Endodermal cell (in vitro differentiated cells): ENCODE data around the gene FHL1. TPM values are rescaled to one million over a fixed set of nuclear protein-coding genes. Genes with fewer than 3 reads are reported as not detected.

Experiments
- DNase-seq: peaks from one replicate; pipeline ENCODE4 v3.0.0-alpha.2; 2017
- H3K27ac ChIP-seq: 2 replicates; pipeline ENCODE4 v1.5.1; 2013; ENCODE audit warnings: mild to moderate bottlenecking, low read depth, low read length, moderate library complexity
- H3K27me3 ChIP-seq: 2 replicates; pipeline ENCODE4 v1.6.1; 2013; ENCODE audit warnings: mild to moderate bottlenecking, low read length, moderate library complexity; ENCODE audit not compliant: insufficient read depth, control insufficient read depth, poor library complexity, severe bottlenecking
- H3K36me3 ChIP-seq: 2 replicates; pipeline ENCODE4 v1.7.0; 2013; ENCODE audit warnings: mild to moderate bottlenecking, low read length, moderate library complexity; ENCODE audit not compliant: control insufficient read depth, insufficient read depth
- H3K4me1 ChIP-seq: one replicate; pipeline ENCODE4 v1.7.0; 2013; ENCODE audit warnings: low read length; ENCODE audit not compliant: control insufficient read depth, insufficient read depth
- H3K4me3 ChIP-seq: 2 replicates; pipeline ENCODE4 v1.5.1; 2013; ENCODE audit warnings: mild to moderate bottlenecking, low read length, moderate library complexity
- H3K9ac ChIP-seq: 2 replicates; pipeline ENCODE4 v1.6.1; 2013; ENCODE audit warnings: mild to moderate bottlenecking, low read length, moderate library complexity; ENCODE audit not compliant: poor library complexity, severe bottlenecking; ENCODE audit errors: extremely low read depth
- H3K9me3 ChIP-seq: 2 replicates; pipeline ENCODE4 v1.6.1; 2013; ENCODE audit warnings: mild to moderate bottlenecking, low read length, moderate library complexity; ENCODE audit not compliant: control insufficient read depth
- H3K27ac Mint-ChIP-seq: 2 replicates; pipeline ENCODE4 v1.8.0; 2020; ENCODE audit warnings: mixed read lengths
- H3K27me3 Mint-ChIP-seq: 2 replicates; pipeline ENCODE4 v1.8.0; 2021; ENCODE audit warnings: mild to moderate bottlenecking, mixed read lengths; ENCODE audit not compliant: insufficient read depth
- H3K36me3 Mint-ChIP-seq: 2 replicates; pipeline ENCODE4 v1.8.0; 2020; ENCODE audit warnings: low read depth, mixed read lengths
- H3K4me1 Mint-ChIP-seq: 2 replicates; pipeline ENCODE4 v1.8.0; 2020; ENCODE audit warnings: mixed read lengths
- H3K4me3 Mint-ChIP-seq: 2 replicates; pipeline ENCODE4 v1.8.0; 2020; ENCODE audit warnings: mild to moderate bottlenecking, moderate library complexity, mixed read lengths
- H3K9me3 Mint-ChIP-seq: 2 replicates; pipeline ENCODE4 v1.8.0; 2020; ENCODE audit warnings: mild to moderate bottlenecking, mixed read lengths
- CTCF ChIP-seq: fragments of 200-600 bp; sonication (generic); conservative IDR thresholded peaks from 2 replicates; pipeline ENCODE4 v1.5.0; 2021; ENCODE audit warnings: antibody characterized with exemption, mild to moderate bottlenecking
- WGBS, 2 experiments: methylation state at CpG; one replicate each; pipeline versions ENCODE4 v1.1.5 to v1.1.7; 2013; ENCODE audit warnings: missing lambda C conversion rate in 2 of 2, mixed read lengths in 1 of 2; ENCODE audit not compliant: insufficient coverage in 1 of 2, insufficient read length in 1 of 2; 5-methylcytosine and 5-hydroxymethylcytosine counted together
- total RNA-seq, 2 donors: library from RNA; stranded (reverse); fragmentation: NEBNext Ultra II Directional in 1 of 2; extraction: Animal tissue kit (Norgen Biotek cat#: 25700) in 1 of 2; gene quantifications; 2 replicates in 1 of 2; 3 replicates in 1 of 2; pipeline ENCODE4 v1.2.1, GENCODE V29; 2021

Gene FHL1
- total RNA-seq, 2 donors from 2014 or later: 3.7 to 19.3 TPM

DNA sequence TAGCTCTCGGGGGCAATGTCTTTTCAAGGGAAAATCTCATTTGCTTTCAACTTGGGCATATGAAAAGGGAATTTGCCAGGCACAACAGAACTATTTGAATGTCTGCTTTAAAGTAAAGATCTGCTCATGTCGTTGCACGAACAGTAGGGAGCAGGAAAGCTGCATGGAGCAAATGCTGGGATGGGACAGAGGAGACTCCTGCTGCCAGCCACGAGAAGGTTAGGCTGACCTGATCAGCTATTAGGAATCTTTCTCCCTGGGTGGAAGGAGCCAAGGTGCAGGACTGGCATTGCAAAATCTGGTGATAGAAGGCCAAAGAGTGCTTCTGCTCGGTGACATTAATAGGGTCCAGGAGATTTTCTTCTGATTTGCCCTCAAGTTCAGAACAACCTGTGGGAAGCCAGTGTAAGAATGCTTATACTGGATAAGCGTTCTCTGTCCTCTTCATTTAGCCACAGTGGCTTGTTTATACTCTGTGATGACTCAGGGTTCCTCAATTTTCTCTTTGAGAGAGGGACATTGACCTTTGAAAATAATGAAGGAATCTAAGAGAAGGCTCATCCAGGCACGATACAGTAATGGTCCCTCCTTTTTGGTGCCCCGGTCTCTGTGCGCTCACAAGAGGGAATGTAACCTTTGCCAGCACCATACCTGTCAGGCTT is 22.9 kb downstream of the FHL1 start:
- H3K4me1 Mint-ChIP-seq: peaks cover 7% of the 10 kb centered on the region
- DNase-seq: no peak
- Histone ChIP-seq H3K9ac (no peak overlapping the region), H3K4me3 (no peak overlapping the region), H3K4me1 (peaks cover 8% of the 10 kb centered on the region), H3K27ac (no peak overlapping the region), H3K36me3 (no peaks in the 10 kb centered on the region), H3K9me3 (no peaks in the 10 kb centered on the region), H3K27me3 (no peaks in the 10 kb centered on the region)
- no peak overlapping the region for H3K27ac Mint-ChIP-seq
- WGBS, 2 experiments: 10 to 82% methylated on average over 2 to 9 of the region's 9 CpGs
- H3K4me3 Mint-ChIP-seq: no peak overlapping the region
- H3K36me3 Mint-ChIP-seq: no peaks in the 10 kb centered on the region
- no peaks in the 10 kb centered on the region for H3K27me3 Mint-ChIP-seq
- H3K9me3 Mint-ChIP-seq: peaks cover 39% of the 10 kb centered on the region
- peak; percentile 17 for TF ChIP-seq CTCF

DNA sequence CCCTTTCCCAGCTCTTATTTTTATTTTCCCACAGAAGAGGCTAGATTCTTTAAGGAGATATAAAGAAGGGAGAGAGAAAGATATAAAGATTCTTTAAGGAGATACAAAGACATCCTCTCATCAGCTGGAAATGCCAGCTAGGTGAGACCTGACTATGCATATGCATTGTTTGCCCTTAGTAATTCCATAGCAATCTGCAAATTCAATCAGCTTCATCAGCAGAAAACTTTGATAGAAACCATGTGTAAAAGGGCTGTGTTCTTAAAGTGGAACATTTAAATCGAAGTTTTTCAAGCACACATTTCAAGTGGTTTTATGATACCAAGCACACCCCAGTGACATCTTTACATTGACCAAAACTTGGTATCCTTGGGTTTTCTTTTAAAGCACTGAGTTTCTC is 24.1 kb downstream of the FHL1 start:
- H3K36me3 ChIP-seq: no peaks in the 10 kb centered on the region
- no peak for TF ChIP-seq CTCF
- no peak overlapping the region for H3K4me3 Mint-ChIP-seq
- H3K27me3 Mint-ChIP-seq: no peaks in the 10 kb centered on the region
- DNase-seq: no peak
- H3K27me3 ChIP-seq: no peaks in the 10 kb centered on the region
- WGBS, 2 experiments: 78% methylated on average over 1 of the region's 1 CpG; no CpG with 5 or more reads in 1 of the 2 experiments
- no peak overlapping the region for H3K27ac Mint-ChIP-seq
- H3K27ac ChIP-seq: no peak overlapping the region
- no peak overlapping the region for H3K4me3 ChIP-seq
- H3K9me3 ChIP-seq: no peaks in the 10 kb centered on the region
- H3K36me3 Mint-ChIP-seq: no peaks in the 10 kb centered on the region
- H3K4me1 Mint-ChIP-seq: no peaks in the 10 kb centered on the region
- no peaks in the 10 kb centered on the region for H3K4me1 ChIP-seq
- H3K9ac ChIP-seq: no peak overlapping the region
- H3K9me3 Mint-ChIP-seq: peaks cover 29% of the 10 kb centered on the region

DNA sequence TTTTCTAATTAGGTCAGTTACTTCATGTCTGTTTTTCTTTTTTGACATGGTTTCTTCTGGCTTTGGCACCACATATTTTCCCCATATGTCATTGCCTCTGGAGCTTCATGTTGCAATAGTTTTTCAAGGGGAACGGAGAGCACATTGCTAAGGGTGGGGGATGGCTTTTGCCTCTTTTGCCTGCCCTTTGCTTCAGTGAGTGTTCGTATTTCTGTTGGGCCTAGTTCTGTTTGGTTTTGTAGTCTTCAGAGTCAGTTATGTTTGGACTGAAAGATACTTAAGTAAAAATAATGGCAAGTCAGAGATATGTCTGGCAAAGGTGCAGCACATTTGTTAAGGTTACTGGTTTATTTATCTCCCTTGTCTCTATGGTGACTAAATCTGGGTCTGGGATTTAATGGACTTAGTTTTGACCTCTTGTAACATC is 29.1 kb downstream of the FHL1 start:
- H3K36me3 Mint-ChIP-seq: no peaks in the 10 kb centered on the region
- no peaks in the 10 kb centered on the region for H3K4me1 Mint-ChIP-seq
- H3K9me3 Mint-ChIP-seq: peaks cover 29% of the 10 kb centered on the region
- no peak for DNase-seq
- Histone ChIP-seq H3K4me3 (no peak overlapping the region), H3K4me1 (no peaks in the 10 kb centered on the region), H3K27ac (no peak overlapping the region), H3K27me3 (no peaks in the 10 kb centered on the region), H3K9me3 (no peaks in the 10 kb centered on the region), H3K9ac (no peak overlapping the region), H3K36me3 (no peaks in the 10 kb centered on the region)
- no peak for TF ChIP-seq CTCF
- H3K4me3 Mint-ChIP-seq: no peak overlapping the region
- no peak overlapping the region for H3K27ac Mint-ChIP-seq
- WGBS, 2 experiments: 83% methylated on average over 2 of the region's 2 CpGs; no CpG with 5 or more reads in 1 of the 2 experiments
- no peaks in the 10 kb centered on the region for H3K27me3 Mint-ChIP-seq
